HUDEP-2 (cell line): ENCODE data around the gene IRF4.

Experiments
- DNase-seq, 76 experiments: peaks; one replicate each; lab custom pipeline; 2025; ENCODE audit not compliant: unreplicated experiment in 76 of 76; lab: John Stamatoyannopoulos, UW

Gene IRF4

DNA sequence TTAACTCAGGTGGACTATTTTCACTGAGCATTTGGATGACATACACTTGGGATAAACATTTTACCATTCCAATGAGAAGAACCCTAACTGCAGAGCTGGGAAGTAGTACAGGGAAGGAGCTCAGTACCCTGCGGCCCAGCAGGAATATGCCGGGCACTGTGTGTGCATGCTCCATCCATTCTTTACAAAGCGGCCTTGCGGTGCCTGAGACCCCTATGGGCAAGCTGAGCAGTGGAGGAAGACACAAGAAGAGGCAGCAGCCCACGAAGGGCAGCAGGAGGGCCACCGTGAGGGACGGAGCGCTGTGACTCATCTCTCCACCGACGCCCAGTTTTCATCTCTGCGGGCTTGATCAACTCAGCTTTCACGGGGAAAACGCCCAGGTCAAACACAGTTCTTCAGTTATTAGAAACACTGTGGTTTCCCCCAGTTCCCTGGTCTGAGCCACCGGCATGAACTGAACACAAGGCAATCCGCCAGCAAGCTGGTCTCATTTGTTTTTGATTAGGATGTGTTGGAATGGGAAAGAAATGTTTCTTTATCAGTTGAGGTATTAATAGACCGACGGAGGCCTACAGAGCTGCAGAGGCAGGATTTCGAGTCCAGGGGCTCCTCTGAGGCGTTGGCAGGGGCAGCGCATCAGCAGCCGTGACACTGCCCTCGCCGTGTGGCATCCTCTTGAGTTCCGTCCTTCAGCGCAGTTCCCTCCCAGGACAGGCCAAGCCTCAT is 44.9 kb downstream of the IRF4 start:
- peak in 4 of 76 experiments; percentile 8 to 27 (median 22) for DNase-seq

- DNase-seq: no peak
Observed at GRCh38 chr6:437037-437392, 45.5 kb downstream of the IRF4 start.

GRCh38 chr6:438634-439170 is 47.1 kb downstream of the IRF4 start:
- DNase-seq: no peak

DNA sequence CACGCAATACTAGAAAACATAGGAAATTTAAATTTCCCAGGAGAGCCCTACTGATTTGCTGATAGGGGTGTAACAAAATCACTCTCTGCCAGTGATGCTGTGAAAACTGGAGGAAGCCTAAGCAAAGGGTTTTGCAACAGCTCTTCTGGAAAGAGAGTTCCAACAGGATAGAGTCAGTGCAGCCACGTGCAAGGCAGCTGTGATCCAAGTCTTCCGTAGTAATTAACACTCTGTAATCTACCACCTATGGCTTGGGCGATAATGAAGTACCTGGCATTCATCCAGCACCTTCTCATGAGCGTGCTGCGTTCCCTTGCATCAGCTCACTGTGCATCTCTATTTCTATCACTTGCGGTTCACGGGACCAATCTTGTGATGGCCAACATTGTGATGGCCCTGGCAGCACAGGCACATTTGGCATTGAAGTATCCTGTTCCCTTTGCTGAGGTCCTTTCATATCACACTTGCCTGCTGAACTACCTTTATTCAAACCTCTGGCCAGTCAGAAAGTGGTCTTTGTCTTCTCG is 48.2 kb downstream of the IRF4 start:
- no peak for DNase-seq

- no peak for DNase-seq
Observed at GRCh38 chr6:441126-441920, 49.8 kb downstream of the IRF4 start.

DNA sequence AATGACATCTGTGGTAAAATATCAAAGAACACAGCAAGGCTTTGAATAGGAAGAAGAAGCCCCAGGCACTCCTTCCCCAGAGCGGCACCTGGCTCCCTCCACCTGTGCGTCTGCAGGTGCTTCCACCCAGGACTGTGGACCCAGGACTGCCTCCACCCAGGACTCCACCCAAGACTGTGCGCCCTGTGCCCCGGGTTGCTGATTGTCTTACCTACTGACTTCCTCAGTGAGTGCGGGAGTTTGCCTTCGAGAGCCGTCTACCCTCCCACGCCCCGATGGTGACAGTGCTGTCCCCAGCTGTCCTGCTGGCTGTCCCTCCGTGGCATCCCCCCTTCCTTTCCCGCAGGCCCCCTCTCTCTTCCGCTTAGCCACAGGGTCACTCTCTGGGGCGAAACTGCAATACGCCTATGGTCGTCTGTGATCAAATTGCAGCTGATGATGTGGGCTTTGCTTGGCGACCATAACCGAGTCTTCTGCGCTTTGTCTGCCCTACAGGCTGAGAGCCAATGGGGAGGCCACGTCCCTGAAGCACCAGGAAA is 52.1 kb downstream of the IRF4 start:
- DNase-seq: no peak

- DNase-seq: no peak
Observed at GRCh38 chr6:444653-445275, 53.2 kb downstream of the IRF4 start.

DNA sequence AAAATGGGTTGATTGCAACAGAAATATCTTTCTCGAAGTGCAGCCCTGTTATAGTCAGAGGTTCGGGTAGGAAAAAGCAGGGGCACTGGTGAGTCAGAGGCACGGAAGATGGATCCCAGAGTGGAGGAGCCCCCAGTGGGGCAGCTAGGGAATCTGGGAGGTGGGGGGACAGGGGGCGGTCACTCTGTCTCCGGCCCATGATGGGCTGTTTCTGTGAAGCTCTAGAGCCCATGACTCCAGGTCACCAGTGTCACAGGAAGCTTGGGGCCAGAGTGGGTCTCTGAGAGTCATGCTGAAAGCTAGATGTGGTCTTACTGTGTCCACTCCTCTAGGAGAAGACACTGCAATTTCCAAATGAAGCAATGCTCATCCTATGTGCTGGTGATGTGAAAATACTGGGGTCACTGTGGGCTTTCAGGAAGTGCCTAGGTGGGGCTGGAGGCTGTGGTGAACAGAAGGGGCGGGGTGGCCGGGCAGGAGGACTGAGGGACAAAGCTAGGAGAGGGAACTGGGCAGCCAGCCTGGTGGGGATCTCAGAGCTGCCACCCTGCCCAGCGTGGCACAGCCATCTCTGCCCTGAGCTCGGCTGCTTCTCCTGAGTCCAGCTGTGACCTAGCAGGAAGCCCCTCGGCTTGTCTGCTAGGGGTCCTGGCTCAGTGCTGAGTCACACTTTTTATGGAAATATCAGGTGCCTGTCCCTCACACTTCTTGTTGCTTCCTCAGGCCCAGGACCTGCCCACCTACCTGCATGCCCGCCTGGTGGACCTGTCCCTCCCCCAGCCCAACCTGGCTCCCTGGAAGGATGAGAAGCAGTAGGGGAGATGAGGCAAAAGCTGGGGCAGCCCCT is 54.2 kb downstream of the IRF4 start:
- DNase-seq: no peak

DNA sequence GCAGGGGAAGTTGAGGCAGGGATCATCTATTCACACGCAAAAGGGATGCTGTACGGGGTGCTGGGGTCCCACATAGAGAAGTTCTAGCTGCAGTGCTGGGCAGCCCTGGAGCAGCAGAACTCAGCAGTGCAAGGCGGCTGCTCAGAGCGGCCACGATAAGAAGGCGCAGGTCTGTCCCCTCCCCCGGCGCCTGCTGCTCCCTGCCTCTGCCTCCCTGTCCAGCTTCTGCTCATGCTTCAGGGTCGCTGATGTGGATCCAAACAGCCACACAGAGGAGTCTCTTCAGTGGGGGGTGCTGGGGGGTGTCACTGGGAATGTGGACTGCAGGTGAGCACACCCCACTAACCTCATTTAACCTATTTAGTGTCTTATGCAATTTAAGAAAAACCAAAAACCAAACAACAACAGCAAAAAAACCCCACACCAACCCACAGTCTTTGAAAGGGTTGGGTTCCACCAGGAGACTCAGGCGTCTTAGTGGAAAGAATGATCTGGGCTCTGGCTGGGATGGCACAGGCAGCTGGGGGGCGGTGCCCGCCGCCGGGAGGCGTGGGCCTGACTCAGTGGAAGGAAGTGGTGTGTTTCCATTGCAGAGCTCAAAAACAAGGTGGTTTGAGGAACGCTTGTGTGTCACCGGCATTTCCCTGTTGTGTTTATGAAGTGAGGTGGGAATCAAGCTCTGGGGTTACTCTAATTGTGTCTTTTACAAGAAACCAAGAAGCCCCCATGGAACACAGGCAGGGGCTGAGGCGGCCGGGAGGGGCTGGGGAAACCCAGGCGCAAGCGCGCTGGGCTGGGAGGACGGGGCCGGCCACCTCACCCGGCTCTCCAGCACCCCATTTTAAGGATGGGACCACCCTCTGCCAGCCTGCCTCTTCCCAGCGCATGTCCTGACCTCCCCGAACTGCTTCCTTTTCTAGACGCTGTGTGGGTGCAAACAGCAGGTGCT is 55.1 kb downstream of the IRF4 start:
- peak in 2 of 76 experiments; percentile 6 to 7 for DNase-seq

- no peak for DNase-seq
Observed at GRCh38 chr6:447381-448165, 56.0 kb downstream of the IRF4 start.

DNA sequence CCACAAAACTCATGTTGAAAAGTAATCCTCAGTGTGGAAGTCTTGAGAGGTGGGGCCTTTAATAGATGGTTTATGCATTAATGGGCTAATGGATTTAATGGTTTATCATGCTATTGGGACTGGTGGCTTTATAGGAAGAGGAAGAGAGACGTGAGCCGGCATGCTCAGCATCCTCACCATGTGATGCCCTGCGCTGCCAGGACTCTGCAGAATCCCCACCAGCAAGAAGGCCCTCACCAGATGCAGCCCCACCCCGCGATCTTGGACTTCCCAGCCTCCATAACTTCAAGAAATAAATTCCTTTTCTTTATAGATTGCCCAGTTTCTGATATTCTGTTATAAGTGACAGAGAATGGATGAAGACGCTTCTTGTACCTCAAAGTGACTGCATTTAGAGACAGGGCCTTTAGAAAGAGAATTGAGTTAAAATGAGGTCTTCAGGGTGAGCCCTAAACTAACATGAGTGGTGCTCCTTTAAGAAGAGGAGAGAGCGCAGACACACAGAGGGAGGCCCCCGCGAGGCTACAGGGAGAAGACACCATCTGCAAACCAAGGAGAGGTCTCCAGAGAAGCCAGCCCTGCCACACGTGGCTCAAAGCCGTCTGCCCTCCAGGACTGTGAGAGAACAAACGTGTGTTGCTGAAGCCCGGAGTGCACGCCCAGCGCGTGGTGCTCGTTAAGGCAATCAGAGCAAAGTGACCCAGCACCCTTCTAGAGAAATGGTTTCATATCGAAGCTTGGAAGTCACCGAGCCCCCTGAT is 56.9 kb downstream of the IRF4 start:
- no peak for DNase-seq

DNA sequence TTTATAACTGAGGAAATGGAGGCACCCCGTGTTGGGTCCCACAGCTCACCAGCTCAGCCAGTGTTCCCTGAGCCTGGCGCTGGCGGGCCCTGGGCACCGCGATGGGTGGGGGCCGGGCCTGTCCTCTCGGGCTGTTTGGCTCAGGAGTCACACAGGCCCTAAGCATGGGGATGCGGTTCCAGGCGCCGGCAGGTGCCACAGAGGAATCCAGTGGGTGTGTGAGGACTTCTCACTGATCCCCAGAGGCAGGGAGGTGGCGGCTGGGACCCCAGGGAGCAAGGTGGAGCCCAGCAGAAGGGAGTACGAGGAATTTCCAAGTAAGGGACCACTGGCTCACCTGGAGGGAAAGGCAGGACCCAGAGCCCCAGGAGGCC is 57.5 kb downstream of the IRF4 start:
- DNase-seq: no peak

GRCh38 chr6:449486-450419 is 58.2 kb downstream of the IRF4 start:
- DNase-seq: no peak

DNA sequence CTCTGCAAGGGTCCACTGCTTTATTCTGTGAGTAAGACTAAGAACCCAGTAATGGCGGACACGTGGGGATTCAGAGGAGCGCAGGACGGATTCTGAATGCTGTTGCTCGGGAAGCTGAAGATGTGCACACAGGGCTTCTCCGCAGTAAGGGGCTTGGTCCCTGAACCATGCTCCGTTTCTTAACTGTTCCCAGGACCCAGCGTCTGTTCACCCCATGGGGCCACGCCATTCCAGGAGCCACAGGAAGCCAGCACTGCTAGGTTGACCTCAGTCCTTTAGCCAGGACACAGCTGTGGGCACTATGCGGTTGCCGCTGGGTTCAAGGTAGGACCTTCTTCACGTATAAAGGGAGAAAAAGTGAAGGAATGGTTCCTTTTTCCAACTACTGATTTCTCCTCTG is 59.8 kb downstream of the IRF4 start:
- no peak for DNase-seq

GRCh38 chr6:451847-452246 is 60.3 kb downstream of the IRF4 start:
- DNase-seq: no peak

DNA sequence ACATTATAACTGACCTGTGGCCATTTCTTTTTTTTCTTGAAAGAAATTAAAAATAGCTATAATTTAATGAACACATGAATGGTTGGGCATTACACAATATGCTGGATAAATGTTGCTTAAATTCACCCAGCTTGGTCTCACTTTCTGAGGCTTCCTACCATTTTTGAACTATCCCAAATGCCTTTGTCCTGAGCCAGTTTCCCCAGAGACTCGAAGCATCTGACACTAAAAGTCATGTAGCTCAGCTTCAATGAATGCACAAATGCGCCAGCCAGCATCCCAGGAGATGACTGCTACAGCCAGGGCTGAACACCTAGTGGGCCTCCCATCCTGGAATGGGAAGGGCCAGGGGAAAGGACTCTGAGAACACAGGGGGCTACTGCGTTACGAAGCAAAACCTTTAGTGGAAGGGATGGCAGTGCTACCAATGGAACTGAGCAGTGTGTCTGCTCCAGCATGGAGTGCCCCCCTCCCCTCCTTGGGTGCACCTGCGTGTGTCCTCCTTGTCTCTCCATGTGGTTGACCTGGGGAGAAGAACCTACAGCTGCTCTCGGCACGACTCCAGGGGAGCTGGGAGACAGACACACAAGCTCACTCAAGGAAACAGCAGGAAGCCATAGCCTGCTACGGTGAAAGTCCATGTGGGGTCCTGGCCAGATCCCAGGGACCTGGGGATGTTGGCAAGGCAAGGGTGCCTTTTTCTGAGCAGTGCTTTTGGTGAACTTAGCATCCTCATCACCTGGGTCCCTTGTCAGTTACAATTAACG is 60.9 kb downstream of the IRF4 start:
- DNase-seq: no peak
